ENCODE data around the gene C6.

GRCh38 chr5:41256400-41256799, 43.1 kb upstream of the C6 start:
- TF ChIP-seq ZNF24 (tag by site-specific recombination; IDR thresholded peaks at IDR 0.05) (no peak), ZNF416 (tag by site-specific recombination; IDR thresholded peaks at IDR 0.05) (no peak), CTCF (tag by site-specific recombination; IDR thresholded peaks at IDR 0.05) (no peak), SCRT2 (tag by site-specific recombination; IDR thresholded peaks at IDR 0.05) (no peak), OSR2 (tag by site-specific recombination; IDR thresholded peaks at IDR 0.05) (no peak), ZNF777 (tag by site-specific recombination; IDR thresholded peaks at IDR 0.05; ENCODE audit: borderline replicate concordance) (no peak), ZFP3 (tag by site-specific recombination; IDR thresholded peaks at IDR 0.05; ENCODE audit: low read depth) (no peak), ZNF670 (tag by site-specific recombination; IDR thresholded peaks at IDR 0.05; ENCODE audit: low read depth) (no peak), RBAK (tag by site-specific recombination; IDR thresholded peaks at IDR 0.05) (no peak)
- TF ChIP-seq, protein P1, sequence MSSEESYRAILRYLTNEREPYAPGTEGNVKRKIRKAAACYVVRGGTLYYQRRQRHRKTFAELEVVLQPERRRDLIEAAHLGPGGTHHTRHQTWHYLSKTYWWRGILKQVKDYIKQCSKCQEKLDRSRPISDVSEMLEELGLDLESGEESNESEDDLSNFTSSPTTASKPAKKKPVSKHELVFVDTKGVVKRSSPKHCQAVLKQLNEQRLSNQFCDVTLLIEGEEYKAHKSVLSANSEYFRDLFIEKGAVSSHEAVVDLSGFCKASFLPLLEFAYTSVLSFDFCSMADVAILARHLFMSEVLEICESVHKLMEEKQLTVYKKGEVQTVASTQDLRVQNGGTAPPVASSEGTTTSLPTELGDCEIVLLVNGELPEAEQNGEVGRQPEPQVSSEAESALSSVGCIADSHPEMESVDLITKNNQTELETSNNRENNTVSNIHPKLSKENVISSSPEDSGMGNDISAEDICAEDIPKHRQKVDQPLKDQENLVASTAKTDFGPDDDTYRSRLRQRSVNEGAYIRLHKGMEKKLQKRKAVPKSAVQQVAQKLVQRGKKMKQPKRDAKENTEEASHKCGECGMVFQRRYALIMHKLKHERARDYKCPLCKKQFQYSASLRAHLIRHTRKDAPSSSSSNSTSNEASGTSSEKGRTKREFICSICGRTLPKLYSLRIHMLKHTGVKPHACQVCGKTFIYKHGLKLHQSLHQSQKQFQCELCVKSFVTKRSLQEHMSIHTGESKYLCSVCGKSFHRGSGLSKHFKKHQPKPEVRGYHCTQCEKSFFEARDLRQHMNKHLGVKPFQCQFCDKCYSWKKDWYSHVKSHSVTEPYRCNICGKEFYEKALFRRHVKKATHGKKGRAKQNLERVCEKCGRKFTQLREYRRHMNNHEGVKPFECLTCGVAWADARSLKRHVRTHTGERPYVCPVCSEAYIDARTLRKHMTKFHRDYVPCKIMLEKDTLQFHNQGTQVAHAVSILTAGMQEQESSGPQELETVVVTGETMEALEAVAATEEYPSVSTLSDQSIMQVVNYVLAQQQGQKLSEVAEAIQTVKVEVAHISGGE (tag by site-specific recombination; conservative IDR thresholded peaks at IDR 0.05; ENCODE audit: low read depth), result no peak

All from HEK293 (cell line).